Coronary artery (tissue), 2 donors: Measurements from ENCODE around the gene CLCN3.

Experiments used
- DNase-seq: peaks from one replicate; pipeline ENCODE4 v3.0.0-alpha.2; 2017; ENCODE audit warnings: low spot score
- H3K27ac ChIP-seq, 2 donors: fragments of 200-600 bp; sonication (generic); one replicate each; pipeline ENCODE4 v1.5.1; 2016 to 2019
- H3K4me3 ChIP-seq: fragments of 200-600 bp; sonication (generic); 2 replicates; pipeline ENCODE4 v1.5.1; 2016; ENCODE audit warnings: mild to moderate bottlenecking, moderate library complexity
- CTCF ChIP-seq: fragments of 200-600 bp; sonication (generic); IDR thresholded peaks from one replicate; pipeline ENCODE4 v1.5.1; 2019; ENCODE audit warnings: antibody characterized with exemption

CLCN3 gene

GRCh38 chr4:169593050-169593560, 27.3 kb upstream of the CLCN3 start:
- no peak for DNase-seq
- no peak overlapping the region for H3K27ac ChIP-seq
- no peak for TF ChIP-seq CTCF
- H3K4me3 ChIP-seq = no peak overlapping the region

GRCh38 chr4:169594560-169595195, 25.7 kb upstream of the CLCN3 start:
- H3K27ac ChIP-seq = no peak overlapping the region
- H3K4me3 ChIP-seq = no peak overlapping the region
- TF ChIP-seq CTCF = no peak

GRCh38 chr4:169601016-169601771, 19.2 kb upstream of the CLCN3 start:
- no peak for DNase-seq
- no peak for TF ChIP-seq CTCF
- Histone ChIP-seq H3K4me3 (no peak overlapping the region), H3K27ac (no peak overlapping the region)

More at GRCh38 chr4:169594560-169595195, 25.7 kb upstream of the CLCN3 start:
- DNase-seq = no peak

- TF ChIP-seq CTCF = no peak
- Histone ChIP-seq H3K27ac (no peak overlapping the region), H3K4me3 (no peak overlapping the region)
- no peak for DNase-seq
Measured at GRCh38 chr4:169603312-169603711, 17.1 kb upstream of the CLCN3 start.

GRCh38 chr4:169604131-169604900, 16.1 kb upstream of the CLCN3 start:
- no peak overlapping the region for H3K4me3 ChIP-seq
- no peak for DNase-seq
- H3K27ac ChIP-seq = no peak overlapping the region
- TF ChIP-seq CTCF = no peak

- peak overlapping the region; percentile 27 to 33 for H3K27ac ChIP-seq
- H3K4me3 ChIP-seq = no peak overlapping the region
- TF ChIP-seq CTCF = no peak
- DNase-seq = no peak
Measured at GRCh38 chr4:169604903-169605331, 15.5 kb upstream of the CLCN3 start.
